GM12878 (cell line): ENCODE results near the gene BEAN1. TPM values are rescaled to one million over a fixed set of nuclear protein-coding genes. Genes with fewer than 3 reads are reported as not detected.

Experiments
- ATAC-seq: fragments of 200-7000 bp; cut with Tn5 transposase; 3 replicates; pipeline ENCODE4 v1.9.1; 2020; ENCODE audit warnings: mild to moderate bottlenecking, moderate library complexity
- BruUV-seq: library from RNA; stranded (reverse); fragments of 400-500 nt; replicated peaks from 2 replicates; lab custom pipeline; 2021; lab: Mats Ljungman, UMichigan
- CTCF ChIA-PET: fragments of 300-600 bp; sonication (Branson Sonifier 250); formaldehyde crosslinking; extraction: SDS; loops from one replicate; lab custom pipeline; 2021; ENCODE audit warnings: inconsistent platforms; lab: Yijun Ruan, JAX
- POLR2A ChIA-PET: fragments of 350-600 bp; formaldehyde crosslinking; extraction: SDS; loops from one replicate; lab custom pipeline; 2021; ENCODE audit warnings: inconsistent platforms; lab: Charles Lee
- RAD21 ChIA-PET: fragments of 300-600 bp; sonication (Branson Sonifier 250); formaldehyde crosslinking; loops from one replicate; lab custom pipeline; 2023; ENCODE audit warnings: antibody characterized with exemption; ENCODE audit not compliant: unreplicated experiment; lab: Charles Lee
- SMC1A ChIA-PET: fragments of 300-600 bp; sonication (Branson Sonifier 250); formaldehyde crosslinking; loops from one replicate; lab custom pipeline; 2023; ENCODE audit not compliant: unreplicated experiment, uncharacterized antibody; lab: Charles Lee
- DNase-seq: peaks from one replicate; pipeline ENCODE4 v3.0.0-alpha.2; 2011; ENCODE audit warnings: low read depth, low spot score
- FAIRE-seq: peaks from 3 replicates; lab custom pipeline; 2011; peaks lifted over from hg19 to GRCh38; lab: Jason Lieb, UNC
- H2AFZ ChIP-seq: 2 replicates; pipeline ENCODE4 v1.6.0; 2011; ENCODE audit warnings: low read depth, low read length, control low read depth; ENCODE audit not compliant: control insufficient read depth
- H3K27ac ChIP-seq: 2 replicates; pipeline ENCODE4 v1.5.1; 2011; ENCODE audit warnings: control low read depth; ENCODE audit not compliant: control insufficient read depth, insufficient read depth
- H3K27me3 ChIP-seq, 2 experiments: replicated peaks in 1 of 2; 2 replicates each; pipeline versions ENCODE4 v1.6.0 to v1.6.1; 2011; ENCODE audit warnings: low read length in 1 of 2; ENCODE audit not compliant: control insufficient read depth in 2 of 2, insufficient read depth in 2 of 2
- H3K36me3 ChIP-seq, 2 experiments: 2 replicates each; pipeline ENCODE4 v1.5.1; 2011; ENCODE audit warnings: low read length in 1 of 2; ENCODE audit not compliant: control insufficient read depth in 2 of 2, insufficient read depth in 2 of 2
- H3K4me1 ChIP-seq: 2 replicates; pipeline ENCODE4 v1.6.1; 2011; ENCODE audit warnings: mild to moderate bottlenecking, low read length, moderate library complexity, mixed read lengths; ENCODE audit not compliant: control insufficient read depth, insufficient read depth
- H3K4me2 ChIP-seq: 2 replicates; pipeline ENCODE4 v1.6.0; 2011; ENCODE audit warnings: control low read depth; ENCODE audit not compliant: control insufficient read depth, insufficient read depth
- H3K4me3 ChIP-seq: fragments of 200-600 bp; sonication (generic); 2 replicates; pipeline ENCODE4 v1.5.1; 2016
- H3K79me2 ChIP-seq: 2 replicates; pipeline ENCODE4 v1.6.0; 2011; ENCODE audit warnings: low read length; ENCODE audit not compliant: control insufficient read depth, insufficient read depth
- H3K9ac ChIP-seq: 2 replicates; pipeline ENCODE4 v1.8.0; 2011; ENCODE audit warnings: low read length, control low read depth, mixed read lengths; ENCODE audit not compliant: control insufficient read depth, insufficient read depth
- H3K9me3 ChIP-seq: replicated peaks from 3 replicates; pipeline ENCODE4 v1.5.1; 2011; ENCODE audit warnings: mild to moderate bottlenecking, low read length; ENCODE audit not compliant: control insufficient read depth, insufficient read depth
- H4K20me1 ChIP-seq: 2 replicates; pipeline ENCODE4 v1.6.0; 2011; ENCODE audit not compliant: control insufficient read depth, insufficient read depth
- BCL11A ChIP-seq: IDR thresholded peaks from 2 replicates; pipeline ENCODE4 v1.6.1; 2011; ENCODE audit warnings: low read depth, low read length
- HDAC6 ChIP-seq: fragments of 200-600 bp; sonication (generic); IDR thresholded peaks from one replicate; pipeline ENCODE4 v1.8.0; 2017; ENCODE audit warnings: antibody characterized with exemption; ENCODE audit not compliant: unreplicated experiment
- IRF4 ChIP-seq: IDR thresholded peaks from 2 replicates; pipeline ENCODE4 v1.6.1; 2011; ENCODE audit warnings: low read depth, low read length
- NR2C1 ChIP-seq: fragments of 450-650 bp; IDR thresholded peaks from 2 replicates; pipeline ENCODE4 v1.6.1; 2017; ENCODE audit warnings: antibody characterized with exemption, mild to moderate bottlenecking, moderate library complexity
- NR2C2 ChIP-seq: IDR thresholded peaks from 2 replicates; pipeline ENCODE4 v1.6.1; 2011; ENCODE audit warnings: borderline replicate concordance, low read depth; ENCODE audit not compliant: control insufficient read depth, insufficient read length
- SKIL ChIP-seq: fragments of 450-650 bp; IDR thresholded peaks from 2 replicates; pipeline ENCODE4 v1.6.1; 2017; ENCODE audit warnings: mild to moderate bottlenecking, low read depth, inconsistent platforms; ENCODE audit not compliant: poor library complexity, severe bottlenecking
- ZBED1 ChIP-seq: IDR thresholded peaks from 2 replicates; pipeline ENCODE4 v1.6.1; 2016; ENCODE audit warnings: borderline replicate concordance
- WGBS: methylation state at CpG from one replicate; pipeline ENCODE4 v1.1.6; 2016; ENCODE audit warnings: low lambda C conversion rate; ENCODE audit not compliant: insufficient replicate concordance, insufficient coverage; ENCODE audit errors: missing lambda C conversion rate; 5-methylcytosine and 5-hydroxymethylcytosine counted together
- in situ Hi-C: fragments of 300-500 bp; cut with MboI; formaldehyde crosslinking; loops from 9 replicates; pipeline ENCODE4 v1.14.3; 2018; ENCODE audit warnings: mixed read lengths
- intact Hi-C: fragments of 100-400 bp; cut with micrococcal nuclease; formaldehyde crosslinking; loops from one replicate; pipeline ENCODE4 v1.14.2; 2022; ENCODE audit not compliant: unreplicated experiment
- polyA plus RNA-seq, 11 experiments: library from polyadenylated mRNA; depleted of rRNA in 4 of 11; unstranded in 6 of 11; stranded (reverse) in 5 of 11; fragments of >200 nt; fragmentation: Nextera tagmentation in 4 of 11; fragmentation: Illumina TruSeq in 1 of 11; extraction: Ambion mirVana in 4 of 11; extraction: Trizol in 1 of 11; gene quantifications; 1 replicate in 1 of 11; 2 replicates in 10 of 11; pipeline versions ENCODE4 v1.2.1 to v1.2.3, GENCODE V29; 2011 to 2016; ENCODE audit warnings: inconsistent platforms in 2 of 11, missing spikeins in 2 of 11, low read depth in 1 of 11
- total RNA-seq, 4 experiments: library from RNA; depleted of rRNA in 3 of 4; stranded (reverse); fragments of >200 nt in 3 of 4; fragmentation: Illumina TruSeq in 1 of 4; extraction: Trizol in 1 of 4; gene quantifications; 2 replicates each; pipeline versions ENCODE4 v1.2.1 to v1.2.3, GENCODE V29; 2013 to 2021

BEAN1 gene
- total and polyA plus RNA-seq, 10 of the 15 experiments (the other 5 are each of a cell fraction or from before 2014, with no cell fraction given), result not detected

- H3K79me2 ChIP-seq, result no peaks in the 10 kb centered on the region
- peaks cover 75% of the 10 kb centered on the region for H3K4me1 ChIP-seq
- H3K4me3 ChIP-seq, result no peak overlapping the region
- no peak overlapping the region for H3K27ac ChIP-seq
- ATAC-seq (no peak), FAIRE-seq (no peak)
- intact Hi-C loops (no loop called here), in situ Hi-C loops (no loop called here)
- H3K4me2 ChIP-seq, result peak overlapping the region; percentile 36
- no peaks in the 10 kb centered on the region for H3K27me3 ChIP-seq
- BruUV-seq, result no TSS peak
- SMC1A ChIA-PET, result interaction anchor here (0.9 to 5.4 kb wide), 11 partner anchors 11 to 87 kb away, joined by 3 to 86 read pairs (median 5); partner anchors contain the start of genes CKLF and TK2
- no peaks in the 10 kb centered on the region for H3K9me3 ChIP-seq
- RAD21 ChIA-PET, result interaction anchor here (1.0 to 3.2 kb wide), 9 partner anchors 19 to 115 kb away, joined by 3 to 15 read pairs (median 5); partner anchors contain the start of gene CKLF
- H2AFZ ChIP-seq, result no peak overlapping the region
- 60% methylated on average over 5 of the region's 5 CpGs for WGBS
- TF ChIP-seq NR2C2, result no peak
- no peak for TF ChIP-seq NR2C1
- no peak for TF ChIP-seq SKIL
- TF ChIP-seq HDAC6, result no peak
- TF ChIP-seq ZBED1, result no peak
- TF ChIP-seq IRF4, result no peak
- TF ChIP-seq BCL11A, result no peak
- TF ChIP-seq, all 136 proteins: peak for 0
- H3K9ac ChIP-seq, result no peak overlapping the region
- H3K36me3 ChIP-seq, result no peaks in the 10 kb centered on the region
- POLR2A ChIA-PET, result interaction anchor here (1.8 to 3.5 kb wide), 3 partner anchors 26 to 43 kb away, joined by 4 to 21 read pairs (median 18); partner anchors contain the start of genes CKLF and TK2
- H4K20me1 ChIP-seq, result no peaks in the 10 kb centered on the region
- no peak for DNase-seq
- CTCF ChIA-PET, result interaction anchor here (0.5 to 6.0 kb wide), 12 partner anchors 15 to 352 kb away, joined by 3 to 35 read pairs (median 4); partner anchors contain the start of genes CKLF and TK2
Measured at GRCh38 chr16:66521252-66521713, 94.2 kb downstream of the BEAN1 start.
